HG02840 (cell line): ENCODE measurements around the gene ASTL.

Experiments used
- ATAC-seq: cut with Tn5 transposase; IDR thresholded peaks from one replicate; pipeline ENCODE4 v1.9.1; 2021; ENCODE audit warnings: mild to moderate bottlenecking, moderate library complexity, moderate number of reproducible peaks; ENCODE audit not compliant: unreplicated experiment, low FRiP score

The ASTL gene

GRCh38 chr2:96138179-96139145 is at the start of gene ASTL:
Gene ASTL (minus strand): TSS chr2:96138502. CDS start chr2:96138436, 66 bp downstream.
- no peak for ATAC-seq

DNA sequence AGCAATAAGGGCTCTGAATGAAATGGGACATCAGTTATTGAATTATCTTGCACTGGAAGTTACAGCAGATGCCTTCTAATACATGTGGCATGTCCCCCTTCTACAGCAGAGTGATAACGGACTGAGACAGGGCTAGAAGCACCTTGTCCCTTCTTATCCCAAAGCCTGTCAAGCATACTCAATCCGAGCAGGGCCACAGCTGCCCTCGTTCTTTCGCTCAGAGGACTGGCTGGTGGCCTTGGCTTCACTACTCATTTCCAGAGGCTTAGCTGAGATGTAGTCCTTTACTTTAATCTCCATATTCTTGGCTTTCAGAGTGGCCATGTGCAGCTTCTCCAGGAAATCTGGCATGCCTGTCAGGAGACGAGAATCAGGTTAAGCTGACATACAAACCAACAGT is 48.3 kb upstream of the ASTL start:
- ATAC-seq, result no peak

DNA sequence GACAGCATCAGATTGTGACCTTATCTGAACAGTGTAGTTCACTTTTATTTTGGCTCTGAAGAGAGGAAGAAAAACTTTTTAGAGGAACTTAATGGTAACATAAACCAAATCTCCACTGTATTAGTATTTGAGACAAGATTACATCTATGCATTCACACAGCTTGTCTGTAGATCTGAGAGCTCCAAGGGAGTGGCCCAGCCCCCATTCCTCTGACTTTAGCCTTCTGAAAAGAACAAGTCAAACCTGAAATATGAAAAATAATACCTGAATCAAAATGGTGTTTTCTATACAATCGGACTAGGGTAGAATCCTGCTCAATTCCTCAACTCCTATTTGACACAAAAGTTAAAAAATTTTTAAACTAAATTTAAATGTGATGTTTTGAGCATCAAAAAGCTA is 47.2 kb upstream of the ASTL start:
- no peak for ATAC-seq

DNA sequence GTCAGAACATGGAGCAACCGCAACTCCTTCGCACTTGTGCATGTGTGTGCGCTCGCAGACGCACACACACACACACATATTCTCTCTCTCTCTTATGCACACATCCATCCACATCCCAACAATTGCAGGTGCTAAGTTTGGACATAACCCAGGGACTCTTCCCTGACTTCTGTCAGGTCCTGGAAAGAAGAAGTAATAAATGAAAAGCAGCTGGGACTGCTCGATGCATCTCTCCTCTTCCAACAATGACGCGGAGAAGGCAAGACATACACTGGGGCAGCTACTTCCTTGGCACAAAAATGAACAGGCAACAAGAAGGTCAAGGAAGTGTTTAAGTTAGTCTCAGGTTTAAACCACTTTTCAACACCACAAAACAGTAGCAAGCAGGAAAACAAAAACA is 46.7 kb upstream of the ASTL start:
- ATAC-seq, result no peak

DNA sequence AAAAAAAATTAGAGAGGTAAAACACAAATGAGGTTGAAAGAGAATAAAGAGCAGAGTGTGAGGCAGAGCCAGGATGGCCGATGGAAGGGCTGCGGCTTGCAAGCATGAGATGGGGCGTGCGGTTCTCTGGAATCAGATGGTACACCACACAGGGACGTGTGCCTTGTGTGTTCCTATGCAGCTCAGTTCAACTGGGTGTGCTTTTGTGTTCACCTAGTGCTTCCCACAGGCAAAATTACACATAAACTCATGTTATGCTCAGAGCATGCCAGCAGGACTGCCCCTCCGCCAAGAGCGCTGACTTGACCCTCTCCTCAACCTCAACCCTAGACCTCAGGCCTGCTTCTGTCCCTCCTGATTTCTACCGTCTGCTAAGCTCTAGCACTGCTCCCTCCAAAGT is 45.9 kb upstream of the ASTL start:
- ATAC-seq, result no peak

GRCh38 chr2:96181529-96181928 is 43.2 kb upstream of the ASTL start:
- no peak for ATAC-seq

- ATAC-seq, result no peak
These were observed 42.2 kb upstream of the ASTL start for GRCh38 chr2:96180521-96180920.

DNA sequence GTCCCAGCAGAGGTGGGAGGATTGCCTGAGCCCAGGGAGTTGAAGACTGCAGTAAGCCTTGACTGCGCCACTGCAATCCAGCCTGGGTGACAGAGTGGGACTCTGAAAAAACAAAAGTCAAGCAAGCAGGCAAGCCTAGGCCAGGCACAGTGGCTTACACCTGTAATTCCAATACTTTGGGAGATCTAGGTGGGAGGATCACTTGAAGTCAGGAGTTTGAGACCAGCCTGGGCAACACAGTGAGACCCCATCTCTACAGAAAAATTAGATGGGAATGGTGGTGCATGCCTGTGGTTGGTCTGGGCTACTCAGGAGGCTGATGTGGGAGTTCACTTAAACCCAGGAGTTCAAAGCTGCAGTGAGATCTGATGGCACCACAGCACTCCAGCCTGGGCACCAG is 41.7 kb upstream of the ASTL start:
- ATAC-seq, result no peak

DNA sequence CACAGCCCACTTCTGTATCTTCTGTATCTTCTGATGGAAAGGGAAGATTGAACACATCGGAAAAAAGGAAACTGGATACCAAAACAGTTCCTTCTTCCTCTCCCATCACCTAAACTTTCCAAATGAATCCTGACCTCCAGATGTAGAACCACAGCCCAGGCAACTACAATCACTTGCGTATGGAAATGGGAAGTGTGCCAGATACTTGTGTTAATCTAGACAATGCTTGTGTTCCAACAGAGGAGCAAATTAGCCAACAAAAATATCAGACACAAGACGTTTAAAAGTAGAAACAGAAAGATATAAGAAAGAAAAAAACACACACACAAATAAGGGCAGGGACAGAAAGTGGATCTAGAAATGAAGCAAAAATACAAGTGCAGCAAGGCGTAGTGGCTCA is 38.4 kb upstream of the ASTL start:
- ATAC-seq, result no peak

DNA sequence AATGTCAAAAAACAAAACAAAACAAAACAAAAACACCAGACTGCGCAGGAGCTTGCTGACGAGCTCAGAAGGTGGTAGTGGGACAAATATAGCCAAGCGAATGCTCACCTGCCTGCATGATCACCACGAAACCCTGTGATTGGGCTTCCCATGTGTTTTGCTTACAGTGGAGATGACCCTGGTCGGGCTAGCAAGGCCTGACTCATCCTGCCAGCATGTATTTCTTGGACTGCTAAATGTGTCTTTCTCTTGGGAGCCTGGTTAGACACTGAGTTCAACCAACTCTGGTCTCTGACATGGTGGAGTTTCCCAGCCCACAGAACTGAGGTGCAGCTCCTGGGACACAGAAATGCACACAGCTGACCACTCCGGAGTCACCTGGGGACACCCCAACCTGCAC is 37.6 kb upstream of the ASTL start:
- no peak for ATAC-seq

- peak; percentile 62 for ATAC-seq
These were observed 36.2 kb upstream of the ASTL start for GRCh38 chr2:96174251-96175144.

DNA sequence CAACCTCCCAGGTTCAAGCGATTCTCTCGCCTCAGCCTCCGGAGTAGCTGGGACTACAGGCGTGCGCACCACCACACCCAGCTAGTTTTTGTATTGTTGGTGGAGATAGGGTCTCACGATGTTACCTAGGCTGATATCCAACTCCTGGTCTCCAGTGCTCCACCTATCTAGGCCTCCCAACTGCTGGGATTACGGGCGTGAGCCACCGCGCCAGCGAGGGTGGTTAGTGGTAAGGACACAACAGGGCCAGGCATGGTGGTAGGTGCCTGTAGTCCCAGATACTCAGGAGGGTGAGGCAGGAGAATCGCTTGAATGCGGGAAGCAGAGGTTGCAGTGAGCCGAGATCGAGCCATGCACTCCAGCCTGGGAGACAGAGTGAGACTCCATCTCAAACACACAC is 33.5 kb upstream of the ASTL start:
- no peak for ATAC-seq

GRCh38 chr2:96170626-96171025 is 32.3 kb upstream of the ASTL start:
- ATAC-seq, result no peak

DNA sequence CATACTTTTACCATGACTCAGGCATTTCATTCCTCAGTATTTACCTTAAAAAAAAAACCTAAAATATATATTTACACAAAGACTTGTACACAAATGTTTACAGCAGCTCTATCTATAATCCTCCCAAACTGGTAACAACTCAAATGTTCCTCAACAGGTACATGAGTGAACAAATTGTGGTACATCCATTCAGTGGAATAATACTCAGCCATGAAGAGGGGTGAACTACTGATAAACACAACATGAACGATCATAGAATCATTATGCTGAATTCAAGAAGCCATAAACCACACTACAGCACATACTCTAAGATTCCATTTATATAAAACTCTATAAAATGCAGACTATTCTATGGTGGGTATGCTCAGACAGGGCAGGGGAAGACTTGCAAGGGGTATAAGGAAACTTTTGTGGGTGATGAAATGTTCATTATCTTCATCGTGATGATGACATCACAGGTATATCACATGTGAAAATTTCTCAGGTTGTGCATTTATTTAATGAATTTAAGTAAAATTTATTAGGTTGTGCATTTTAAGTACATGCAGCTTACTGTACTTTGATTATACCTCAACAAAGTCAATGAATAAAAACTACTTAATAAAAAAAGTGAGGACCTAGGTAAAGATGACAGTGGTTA is 31.7 kb upstream of the ASTL start:
- no peak for ATAC-seq

DNA sequence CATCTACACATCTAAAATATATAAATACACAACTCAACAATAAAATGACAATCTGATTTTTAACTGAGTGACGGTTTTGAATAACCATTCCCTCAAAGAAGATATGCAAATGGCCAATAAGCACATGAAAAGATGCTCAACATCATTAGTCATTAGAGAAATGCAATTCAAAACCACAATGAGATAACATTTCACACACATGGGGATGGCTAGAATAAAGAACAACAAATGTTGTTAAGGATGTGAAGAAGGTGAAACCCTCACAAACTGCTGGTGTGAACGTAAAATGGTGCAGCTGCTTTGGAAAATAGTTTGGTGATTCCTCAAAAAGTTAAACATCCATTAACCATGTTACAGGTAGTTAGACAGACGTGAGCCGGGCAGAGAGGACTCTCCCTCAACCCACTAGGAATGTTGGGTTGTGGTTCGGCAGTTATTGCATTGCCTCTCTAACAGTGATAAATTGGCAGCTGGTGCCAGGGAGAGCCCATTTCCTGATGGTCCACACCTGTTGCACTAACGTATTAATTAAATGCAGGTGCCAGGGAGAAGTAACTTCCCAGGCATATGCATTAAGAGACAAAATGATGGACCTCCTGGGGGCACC is 29.2 kb upstream of the ASTL start:
- ATAC-seq, result no peak

DNA sequence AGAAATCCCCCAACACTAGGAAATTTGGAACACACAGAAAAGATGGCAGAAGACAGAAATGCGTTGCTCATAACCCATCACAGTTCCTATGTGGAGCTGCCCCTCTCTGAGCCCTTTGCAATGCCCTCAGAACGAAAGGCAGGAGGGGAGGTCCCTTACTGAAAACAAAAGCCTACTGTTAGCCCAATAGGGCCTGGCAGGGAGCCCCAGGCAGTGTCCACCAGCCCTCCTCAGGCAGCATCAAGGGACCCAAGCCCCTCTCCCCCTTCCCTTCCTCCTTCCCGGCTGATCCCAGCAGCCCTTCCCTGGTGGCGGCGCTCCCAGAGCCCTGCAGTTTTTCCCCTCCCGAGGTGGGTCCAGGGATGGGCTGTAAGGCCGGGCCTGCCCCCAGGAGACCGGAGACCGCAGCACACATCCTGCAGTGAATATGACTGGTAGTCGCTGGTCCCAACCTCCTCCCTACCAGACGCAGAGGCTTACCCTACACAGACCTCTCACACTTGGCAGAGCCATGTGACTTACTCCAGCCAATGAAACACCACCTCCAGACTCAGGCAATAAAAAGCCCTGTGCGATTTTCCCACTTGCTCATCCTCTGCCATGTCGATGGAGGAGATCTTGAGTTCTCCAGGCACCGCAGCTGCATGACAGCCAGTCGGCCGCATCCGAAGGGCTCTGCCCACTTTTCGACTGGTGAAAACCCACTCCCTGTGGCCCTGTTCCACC is 26.3 kb upstream of the ASTL start:
- ATAC-seq, result peak; percentile 65

- peak; percentile 54 for ATAC-seq
These were observed 25.6 kb upstream of the ASTL start for GRCh38 chr2:96163768-96164429.

DNA sequence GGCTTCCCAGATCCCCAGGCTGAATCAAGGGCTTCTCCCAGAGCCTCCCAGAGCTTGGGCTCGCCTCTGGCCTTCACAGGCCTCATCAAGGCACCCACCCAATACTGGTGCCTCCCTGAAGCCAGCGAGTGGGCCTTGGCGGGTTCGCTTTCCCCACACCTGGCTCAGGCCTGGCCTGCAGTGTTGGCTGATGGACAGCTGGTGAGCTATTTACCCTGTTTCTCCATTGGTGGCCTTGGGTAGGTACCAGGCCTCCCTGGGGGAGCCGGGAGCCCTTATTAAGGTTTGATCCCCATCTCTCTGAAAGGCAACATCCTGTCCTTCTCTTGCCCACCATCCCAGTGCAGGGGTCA is 25.1 kb upstream of the ASTL start:
- peak; percentile 16 for ATAC-seq

DNA sequence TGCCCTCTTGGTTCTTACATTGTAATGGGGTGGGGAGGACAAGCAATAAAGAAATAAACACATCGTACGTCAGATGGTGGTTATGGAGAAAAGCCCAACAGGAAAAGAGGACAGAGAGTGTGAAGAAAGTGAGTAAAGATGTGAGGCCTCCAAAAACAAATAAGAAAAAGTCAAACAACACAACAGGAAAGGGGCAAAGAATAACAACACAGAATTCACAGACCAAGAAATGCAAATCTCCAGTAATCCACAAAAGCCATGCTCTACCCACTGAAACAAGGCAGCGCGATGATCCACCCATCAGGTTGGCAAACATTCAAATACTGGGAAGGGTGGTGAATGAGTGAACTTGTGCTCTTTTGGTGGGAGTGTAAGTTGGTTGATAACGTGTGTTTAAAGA is 23.6 kb upstream of the ASTL start:
- no peak for ATAC-seq
